HCT116 (cell line): ENCODE data around the gene SCYL2. TPM values are rescaled to one million over a fixed set of nuclear protein-coding genes. Genes with fewer than 3 reads are reported as not detected.
"Not testable (repeated sequence)": the region's sequence is repeated elsewhere in the genome, so short reads cannot be mapped to it uniquely, and the experiment has no call there.

Experiments
- ATAC-seq: fragments of 200-7000 bp; cut with Tn5 transposase; 2 replicates; pipeline ENCODE4 v1.9.1; 2020; ENCODE audit warnings: mild to moderate bottlenecking, moderate library complexity
- BruUV-seq: library from RNA; stranded (reverse); fragments of 400-500 nt; replicated peaks from 2 replicates; lab custom pipeline; 2021; lab: Mats Ljungman, UMichigan
- CTCF ChIA-PET: fragments of 300-600 bp; sonication (Branson Sonifier 250); formaldehyde crosslinking; loops from one replicate; lab custom pipeline; 2021; ENCODE audit warnings: antibody characterized with exemption; lab: Charles Lee
- POLR2A ChIA-PET: fragments of 300-600, 350-600 bp; sonication (Branson Sonifier 250); formaldehyde crosslinking; loops from one replicate; lab custom pipeline; 2021; ENCODE audit warnings: antibody characterized with exemption; lab: Charles Lee
- RAD21 ChIA-PET, 2 experiments: fragments of 300-600 bp; sonication (Branson Sonifier 250); formaldehyde crosslinking; loops; one replicate each; lab custom pipeline; 2023; ENCODE audit warnings: low total read pairs in 2 of 2; ENCODE audit not compliant: uncharacterized antibody in 2 of 2, unreplicated experiment in 2 of 2, low non-redundant PET in 1 of 2; lab: Charles Lee
- DNase-seq: peaks from one replicate; pipeline ENCODE4 v3.0.0-alpha.2; 2010; ENCODE audit warnings: low read depth, low spot score
- H2AFZ ChIP-seq: fragments of 200-600 bp; shearing (Covaris generic), sonication (generic); 2 replicates; pipeline ENCODE4 v1.6.1; 2017; ENCODE audit warnings: low read depth, mixed run types, mixed read lengths, antibody characterized with exemption, low read length; ENCODE audit not compliant: poor library complexity, severe bottlenecking
- H3K27ac ChIP-seq: 2 replicates; pipeline ENCODE4 v1.5.1; 2012; ENCODE audit warnings: low read depth, low read length
- H3K27me3 ChIP-seq: fragments of 200-600 bp; sonication (generic); 2 replicates; pipeline ENCODE4 v1.6.1; 2016; ENCODE audit warnings: mixed run types, low read length, mixed read lengths; ENCODE audit not compliant: insufficient read depth
- H3K36me3 ChIP-seq, 2 experiments: fragments of 200-500 bp in 1 of 2; fragments of 200-600 bp in 1 of 2; sonication (Bioruptor generic) in 1 of 2; sonication (generic) in 1 of 2; 2 replicates each; pipeline versions ENCODE4 v1.5.1 to v1.6.1; 2014 to 2016; ENCODE audit warnings: low read length in 2 of 2, inconsistent platforms in 1 of 2, mixed read lengths in 1 of 2, mixed run types in 1 of 2; ENCODE audit not compliant: insufficient read depth in 2 of 2, control insufficient read depth in 1 of 2
- H3K4me1 ChIP-seq, 2 experiments: fragments of 200-600 bp in 1 of 2; sonication (generic) in 1 of 2; 2 replicates each; pipeline versions ENCODE4 v1.5.1 to v1.6.1; 2012 to 2017; ENCODE audit warnings: low read length in 2 of 2, inconsistent platforms in 1 of 2, mild to moderate bottlenecking in 1 of 2, mixed read lengths in 1 of 2, mixed run types in 1 of 2, moderate library complexity in 1 of 2; ENCODE audit not compliant: insufficient read depth in 2 of 2, control insufficient read depth in 1 of 2
- H3K4me2 ChIP-seq: fragments of 200-600 bp; sonication (generic); 2 replicates; pipeline ENCODE4 v1.6.1; 2017; ENCODE audit warnings: mixed run types, low read length, mixed read lengths
- H3K4me3 ChIP-seq, 2 experiments: fragments of 200-600 bp in 1 of 2; sonication (generic) in 1 of 2; replicated peaks in 1 of 2; 2 replicates each; pipeline ENCODE4 v1.5.1; 2011 to 2016; ENCODE audit warnings: low read length in 2 of 2, control low read depth in 1 of 2, low read depth in 1 of 2, mild to moderate bottlenecking in 1 of 2, mixed read lengths in 1 of 2, mixed run types in 1 of 2
- H3K79me2 ChIP-seq: fragments of 200-600 bp; sonication (generic); 2 replicates; pipeline ENCODE4 v1.6.1; 2017; ENCODE audit warnings: mild to moderate bottlenecking, mixed run types, low read length, moderate library complexity, mixed read lengths; ENCODE audit not compliant: insufficient read depth
- H3K9ac ChIP-seq: fragments of 200-600 bp; sonication (generic); 2 replicates; pipeline ENCODE4 v1.6.1; 2016; ENCODE audit warnings: low read length, mixed read lengths
- H3K9me2 ChIP-seq: fragments of 200-600 bp; sonication (generic), shearing (Covaris generic); 2 replicates; pipeline ENCODE4 v1.6.1; 2017; ENCODE audit warnings: mixed run types, mild to moderate bottlenecking, moderate library complexity; ENCODE audit not compliant: insufficient read depth
- H3K9me3 ChIP-seq, 2 experiments: fragments of 200-500 bp in 1 of 2; fragments of 200-600 bp in 1 of 2; sonication (Bioruptor generic) in 1 of 2; sonication (generic) in 1 of 2; 2 replicates each; pipeline ENCODE4 v1.6.1; 2014 to 2017; ENCODE audit warnings: low read length in 2 of 2, mixed read lengths in 2 of 2, inconsistent platforms in 1 of 2, low read depth in 1 of 2, mild to moderate bottlenecking in 1 of 2, mixed run types in 1 of 2, moderate library complexity in 1 of 2; ENCODE audit not compliant: control insufficient read depth in 1 of 2, insufficient read depth in 1 of 2
- H4K20me1 ChIP-seq: fragments of 200-600 bp; sonication (generic), shearing (Covaris generic); 2 replicates; pipeline ENCODE4 v1.6.1; 2017; ENCODE audit warnings: mixed run types, mild to moderate bottlenecking, moderate library complexity; ENCODE audit not compliant: insufficient read depth
- ATF3 ChIP-seq: IDR thresholded peaks from 2 replicates; pipeline ENCODE4 v1.6.1; 2012
- CBX3 ChIP-seq: IDR thresholded peaks from 2 replicates; pipeline ENCODE4 v1.6.1; 2012; ENCODE audit warnings: low read depth
- EGR1 ChIP-seq: IDR thresholded peaks from 2 replicates; pipeline ENCODE4 v1.6.1; 2012; ENCODE audit warnings: low read depth
- ELF1 ChIP-seq: IDR thresholded peaks from 2 replicates; pipeline ENCODE4 v1.6.1; 2012; ENCODE audit warnings: low read depth, borderline replicate concordance
- EZH2 ChIP-seq: fragments of 200-600 bp; sonication (generic); IDR thresholded peaks from 2 replicates; pipeline ENCODE4 v1.6.1; 2017; ENCODE audit warnings: antibody characterized with exemption, mixed run types
- FOSL1 ChIP-seq: IDR thresholded peaks from 2 replicates; pipeline ENCODE4 v1.6.1; 2012; ENCODE audit warnings: low read depth
- JUND ChIP-seq: IDR thresholded peaks from 2 replicates; pipeline ENCODE4 v1.6.1; 2012
- MAX ChIP-seq: IDR thresholded peaks from 2 replicates; pipeline ENCODE4 v1.6.1; 2012
- POLR2A ChIP-seq: IDR thresholded peaks from 2 replicates; pipeline ENCODE4 v1.7.0; 2011; ENCODE audit warnings: borderline replicate concordance; ENCODE audit not compliant: insufficient read depth, insufficient read length; ENCODE audit errors: extremely low read depth
- POLR2AphosphoS5 ChIP-seq: IDR thresholded peaks from 2 replicates; pipeline ENCODE4 v1.6.1; 2011; ENCODE audit warnings: mild to moderate bottlenecking, low read depth, low read length, moderate library complexity
- RAD21 ChIP-seq: IDR thresholded peaks from 2 replicates; pipeline ENCODE4 v1.6.1; 2012; ENCODE audit warnings: low read depth, mild to moderate bottlenecking
- REST ChIP-seq: IDR thresholded peaks from 2 replicates; pipeline ENCODE4 v1.6.1; 2012; ENCODE audit warnings: low read depth
- SIN3A ChIP-seq: IDR thresholded peaks from 2 replicates; pipeline ENCODE4 v1.6.1; 2012; ENCODE audit warnings: low read depth
- SP1 ChIP-seq: IDR thresholded peaks from 2 replicates; pipeline ENCODE4 v1.6.1; 2012; ENCODE audit warnings: low read depth
- SRF ChIP-seq: IDR thresholded peaks from 2 replicates; pipeline ENCODE4 v1.6.1; 2012; ENCODE audit warnings: low read depth
- TCF7L2 ChIP-seq: IDR thresholded peaks from 2 replicates; pipeline ENCODE4 v1.7.0; 2011; ENCODE audit warnings: borderline replicate concordance, inconsistent platforms; ENCODE audit not compliant: insufficient read depth, insufficient read length; ENCODE audit errors: extremely low read depth
- YY1 ChIP-seq: IDR thresholded peaks from 2 replicates; pipeline ENCODE4 v1.6.1; 2011; ENCODE audit warnings: low read length, low read depth, moderate library complexity, mild to moderate bottlenecking; ENCODE audit not compliant: insufficient replicate concordance; ENCODE audit errors: extremely low read depth
- ZBTB33 ChIP-seq: IDR thresholded peaks from 2 replicates; pipeline ENCODE4 v1.6.1; 2011; ENCODE audit warnings: mild to moderate bottlenecking, low read length, moderate library complexity; ENCODE audit not compliant: insufficient replicate concordance; ENCODE audit errors: extremely low read depth
- ZFX ChIP-seq: fragments of 450-650 bp; IDR thresholded peaks from 2 replicates; pipeline ENCODE4 v1.6.1; 2017
- ZNF274 ChIP-seq: fragments of 200-500 bp; sonication (Bioruptor generic); IDR thresholded peaks from 2 replicates; pipeline ENCODE4 v1.6.1; 2014; ENCODE audit warnings: mild to moderate bottlenecking, low read depth, low read length, inconsistent platforms
- intact Hi-C: fragments of 100-400 bp; cut with micrococcal nuclease; formaldehyde crosslinking; loops from 2 replicates; pipeline ENCODE4 v1.10.0; 2022
- total RNA-seq: library from RNA; stranded (reverse); gene quantifications from one replicate; pipeline ENCODE4 v1.2.1, GENCODE V29; 2021; ENCODE audit not compliant: unreplicated experiment

The SCYL2 gene
- total RNA-seq, 1 experiment from 2014 or later = 31.7 TPM

DNA sequence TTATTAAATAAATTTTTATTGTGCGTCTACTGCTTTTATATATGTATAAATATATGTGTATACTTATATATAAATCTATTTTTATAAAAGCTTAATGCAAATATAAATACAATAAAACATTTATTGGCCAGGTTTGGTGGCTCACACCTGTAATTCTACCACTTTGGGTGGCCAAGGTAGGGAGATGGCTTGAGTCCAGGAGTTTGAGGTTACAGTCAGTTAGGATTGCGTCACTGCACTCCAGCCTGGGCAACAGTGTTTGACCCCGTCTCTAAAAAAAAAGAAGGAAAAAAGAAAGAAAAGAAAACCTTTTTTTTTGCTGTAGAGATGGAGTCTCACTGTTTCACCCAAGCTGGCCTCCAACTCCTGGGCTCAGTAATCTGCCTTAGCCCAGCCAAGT, 45.5 kb upstream of the SCYL2 start:
- no peak overlapping the region for H3K27ac ChIP-seq
- ATAC-seq (no peak), DNase-seq (no peak)
- H3K27me3 ChIP-seq = no peaks in the 10 kb centered on the region
- H3K36me3 ChIP-seq = peaks cover 15 to 28% of the 10 kb centered on the region in 2 experiments; a peak in 2 of 4 replicates
- TF ChIP-seq SIN3A (no peak), ZNF274 (no peak), ATF3 (no peak), MAX (no peak), YY1 (no peak), ZBTB33 (no peak), TCF7L2 (no peak), CBX3 (no peak), JUND (no peak), FOSL1 (no peak), REST (no peak), SP1 (no peak), ZFX (no peak), ELF1 (no peak), EGR1 (no peak), SRF (no peak), RAD21 (no peak), POLR2AphosphoS5 (no peak), POLR2A (no peak), EZH2 (no peak)
- no peaks in the 10 kb centered on the region for H3K9me3 ChIP-seq
- H3K9ac ChIP-seq = no peak overlapping the region
- no TSS peak for BruUV-seq
- no peak overlapping the region for H2AFZ ChIP-seq
- no peak overlapping the region for H3K4me2 ChIP-seq
- H3K9me2 ChIP-seq = no peaks in the 10 kb centered on the region
- POLR2A ChIA-PET = no interaction called here
- RAD21 ChIA-PET = no interaction called here
- H4K20me1 ChIP-seq = no peaks in the 10 kb centered on the region; the same call in 1 of the 2 replicates
- intact Hi-C loops = no loop called here
- CTCF ChIA-PET = no interaction called here
- H3K4me3 ChIP-seq = no peak overlapping the region
- H3K79me2 ChIP-seq = no peaks in the 10 kb centered on the region
- no peaks in the 10 kb centered on the region for H3K4me1 ChIP-seq

DNA sequence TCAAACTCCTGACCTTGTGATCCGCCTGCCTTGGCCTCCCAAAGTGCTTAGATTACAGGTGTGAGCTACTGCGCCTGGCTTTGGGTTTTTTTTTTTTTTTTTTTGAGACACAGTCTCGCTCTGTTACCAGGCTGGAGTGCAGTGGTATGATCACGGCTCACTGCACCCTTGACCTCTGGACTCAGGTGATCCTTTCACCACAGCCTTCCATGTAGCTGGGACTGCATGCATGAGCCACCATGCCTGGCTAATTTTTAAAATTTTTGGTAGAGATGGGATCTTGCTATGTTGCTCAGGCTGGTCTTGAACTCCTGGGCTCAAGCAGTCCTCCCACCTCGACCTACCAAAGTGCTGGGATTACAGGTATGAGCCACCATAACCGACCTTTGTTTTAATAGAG, 44.8 kb upstream of the SCYL2 start:
- H3K4me1 ChIP-seq, CTCF ChIA-PET, DNase-seq, intact Hi-C loops, BruUV-seq, H3K4me2 ChIP-seq, H2AFZ ChIP-seq, H3K79me2 ChIP-seq, H3K9me2 ChIP-seq, H3K9me3 ChIP-seq, H4K20me1 ChIP-seq, RAD21 ChIA-PET, H3K27ac ChIP-seq, H3K9ac ChIP-seq, H3K27me3 ChIP-seq, H3K4me3 ChIP-seq, ATAC-seq, POLR2A ChIA-PET: not testable (repeated sequence)
- H3K36me3 ChIP-seq = peaks cover 15 to 28% of the 10 kb centered on the region in 2 experiments; a peak in 2 of 4 replicates
